ENCODE data around the gene TBC1D22A. TPM values are rescaled to one million over a fixed set of nuclear protein-coding genes. Genes with fewer than 3 reads are reported as not detected.

The TBC1D22A gene
- total RNA-seq, 2 donors from 2014 or later = 28.9 to 31.3 TPM

GRCh38 chr22:47014636-47015345 lies 252.3 kb downstream of the TBC1D22A start:
- DNase-seq (ENCODE audit: low spot score) = no peak
- TF ChIP-seq CTCF (IDR thresholded peaks at IDR 0.05) = no peak

DNA sequence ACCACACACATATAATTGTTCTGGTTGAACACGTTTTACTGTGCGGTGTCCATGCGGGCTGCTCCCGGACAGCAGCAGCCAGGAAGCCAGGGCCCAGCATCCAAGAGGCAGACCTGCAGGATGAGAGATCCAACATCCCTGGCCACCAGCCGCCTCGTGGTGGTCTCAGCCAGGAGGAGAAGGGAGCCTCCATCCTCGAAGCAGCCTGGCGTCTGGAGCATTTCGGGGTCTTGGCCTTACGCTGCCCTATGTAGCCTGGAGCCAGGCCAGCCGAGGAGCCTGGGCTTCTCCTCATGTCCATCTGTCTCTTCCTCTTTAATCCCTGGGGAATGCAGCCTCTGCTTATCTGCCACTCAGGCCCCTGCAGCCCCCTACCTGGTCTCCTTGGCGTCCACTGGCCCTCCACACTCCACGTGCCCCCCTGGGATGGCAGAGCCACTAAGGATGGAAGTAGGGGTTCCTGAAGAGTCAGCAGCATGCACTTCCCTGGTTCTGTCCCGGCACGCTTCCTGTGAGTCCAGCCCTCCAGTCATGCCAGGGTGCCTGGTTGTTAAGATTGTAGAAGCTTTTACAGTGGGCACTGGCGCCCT lies 253.2 kb downstream of the TBC1D22A start:
- DNase-seq (ENCODE audit: low spot score) = no peak
- H3K4me1 ChIP-seq (ENCODE audit: control insufficient read depth in 1 of 2, low read depth in 2 of 2) = no peaks in the 10 kb centered on the region
- H3K9me3 ChIP-seq = no peaks in the 10 kb centered on the region

More at GRCh38 chr22:47014636-47015345, 252.3 kb downstream of the TBC1D22A start:
- Histone ChIP-seq H3K27ac (no peak overlapping the region), H3K36me3 (no peaks in the 10 kb centered on the region), H3K4me3 (no peak overlapping the region), H3K27me3 (replicated peaks; ENCODE audit: insufficient read depth) (no peaks in the 10 kb centered on the region), H3K4me1 (ENCODE audit: control insufficient read depth in 1 of 2, low read depth in 2 of 2) (no peaks in the 10 kb centered on the region), H3K9me3 (no peaks in the 10 kb centered on the region)
- ATAC-seq (ENCODE audit: insufficient number of reproducible peaks, low FRiP score, low read depth) = no peak

GRCh38 chr22:47016631-47017030 lies 254.2 kb downstream of the TBC1D22A start:
- DNase-seq (ENCODE audit: low spot score) (no peak), ATAC-seq (ENCODE audit: insufficient number of reproducible peaks, low FRiP score, low read depth) (no peak)
- Histone ChIP-seq H3K27ac (no peak overlapping the region), H3K9me3 (no peaks in the 10 kb centered on the region), H3K4me3 (no peak overlapping the region), H3K27me3 (replicated peaks; ENCODE audit: insufficient read depth) (no peaks in the 10 kb centered on the region), H3K36me3 (no peaks in the 10 kb centered on the region), H3K4me1 (ENCODE audit: control insufficient read depth in 1 of 2, low read depth in 2 of 2) (no peaks in the 10 kb centered on the region)
- no peak for TF ChIP-seq CTCF (IDR thresholded peaks at IDR 0.05)

More for the DNA sequence above, 253.2 kb downstream of the TBC1D22A start:
- H3K27me3 ChIP-seq (replicated peaks; ENCODE audit: insufficient read depth) = no peaks in the 10 kb centered on the region
- no peaks in the 10 kb centered on the region for H3K36me3 ChIP-seq
- no peak overlapping the region for H3K4me3 ChIP-seq
- H3K27ac ChIP-seq = no peak overlapping the region
- no peak for TF ChIP-seq CTCF (IDR thresholded peaks at IDR 0.05)
- ATAC-seq (ENCODE audit: insufficient number of reproducible peaks, low FRiP score, low read depth) = no peak

GRCh38 chr22:47017245-47017644 lies 254.8 kb downstream of the TBC1D22A start:
- H3K27me3 ChIP-seq (replicated peaks; ENCODE audit: insufficient read depth) = no peaks in the 10 kb centered on the region
- ATAC-seq (ENCODE audit: insufficient number of reproducible peaks, low FRiP score, low read depth) = no peak
- DNase-seq (ENCODE audit: low spot score) = no peak
- H3K4me1 ChIP-seq (ENCODE audit: control insufficient read depth in 1 of 2, low read depth in 2 of 2) = no peaks in the 10 kb centered on the region
- TF ChIP-seq CTCF (IDR thresholded peaks at IDR 0.05) = no peak
- H3K27ac ChIP-seq = no peak overlapping the region
- no peak overlapping the region for H3K4me3 ChIP-seq
- H3K36me3 ChIP-seq = no peaks in the 10 kb centered on the region
- no peaks in the 10 kb centered on the region for H3K9me3 ChIP-seq

GRCh38 chr22:47018010-47018910 lies 255.8 kb downstream of the TBC1D22A start:
- no peak overlapping the region for H3K4me3 ChIP-seq
- no peaks in the 10 kb centered on the region for H3K27me3 ChIP-seq (replicated peaks; ENCODE audit: insufficient read depth)
- no peak overlapping the region for H3K27ac ChIP-seq
- H3K36me3 ChIP-seq = no peaks in the 10 kb centered on the region
- no peak for ATAC-seq (ENCODE audit: insufficient number of reproducible peaks, low FRiP score, low read depth)
- no peaks in the 10 kb centered on the region for H3K4me1 ChIP-seq (ENCODE audit: control insufficient read depth in 1 of 2, low read depth in 2 of 2)
- no peaks in the 10 kb centered on the region for H3K9me3 ChIP-seq
- no peak for TF ChIP-seq CTCF (IDR thresholded peaks at IDR 0.05)
- DNase-seq (ENCODE audit: low spot score) = no peak
